Caco-2 (cell line): Measurements from ENCODE around the gene TBL1Y. TPM values are rescaled to one million over a fixed set of nuclear protein-coding genes. Genes with fewer than 3 reads are reported as not detected.
"Not testable (repeated sequence)": the region's sequence is repeated elsewhere in the genome, so short reads cannot be mapped to it uniquely, and the experiment has no call there.

Experiments
- BruUV-seq: library from RNA; stranded (reverse); fragments of 400-500 nt; replicated peaks from 2 replicates; lab custom pipeline; 2021; lab: Mats Ljungman, UMichigan
- CTCF ChIA-PET: fragments of 300-600 bp; sonication (Branson Sonifier 250); formaldehyde crosslinking; loops from one replicate; lab custom pipeline; 2022; ENCODE audit warnings: antibody characterized with exemption; lab: Charles Lee
- POLR2A ChIA-PET: fragments of 300-600 bp; sonication (Branson Sonifier 250); formaldehyde crosslinking; loops from one replicate; lab custom pipeline; 2022; ENCODE audit warnings: antibody characterized with exemption; lab: Charles Lee
- DNase-seq, 2 experiments: peaks; one replicate each; pipeline versions ENCODE4 v3.0.0 to v3.0.0-alpha.2; 2020 to 2022
- H3K27me3 ChIP-seq: replicated peaks from 2 replicates; pipeline ENCODE4 v1.6.0; 2011; ENCODE audit warnings: low read length; ENCODE audit not compliant: control insufficient read depth, insufficient read depth
- H3K36me3 ChIP-seq: 2 replicates; pipeline ENCODE4 v1.5.1; 2011; ENCODE audit warnings: low read length; ENCODE audit not compliant: control insufficient read depth, insufficient read depth
- H3K4me1 ChIP-seq: fragments of 250-450 bp; sonication (Bioruptor Pico); 2 replicates; pipeline ENCODE4 v1.5.1; 2020; ENCODE audit warnings: mild to moderate bottlenecking
- H3K4me3 ChIP-seq: 2 replicates; pipeline ENCODE4 v1.5.1; 2011; ENCODE audit warnings: low read depth, mild to moderate bottlenecking, control low read depth, low read length
- H3K9me3 ChIP-seq: fragments of 250-450 bp; sonication (Bioruptor Pico); 2 replicates; pipeline ENCODE4 v1.5.1; 2020; ENCODE audit warnings: mild to moderate bottlenecking, moderate library complexity
- H3K27ac Mint-ChIP-seq: one replicate; pipeline ENCODE4 v1.8.0; 2022; ENCODE audit warnings: mixed read lengths; ENCODE audit not compliant: unreplicated experiment
- H3K27me3 Mint-ChIP-seq: one replicate; pipeline ENCODE4 v1.8.0; 2022; ENCODE audit warnings: mixed read lengths; ENCODE audit not compliant: insufficient read depth, unreplicated experiment
- H3K36me3 Mint-ChIP-seq: one replicate; pipeline ENCODE4 v1.8.0; 2022; ENCODE audit warnings: mild to moderate bottlenecking, mixed read lengths; ENCODE audit not compliant: insufficient read depth, unreplicated experiment
- H3K4me1 Mint-ChIP-seq: one replicate; pipeline ENCODE4 v1.8.0; 2022; ENCODE audit warnings: low read depth, mixed read lengths; ENCODE audit not compliant: unreplicated experiment
- H3K4me3 Mint-ChIP-seq: one replicate; pipeline ENCODE4 v1.8.0; 2022; ENCODE audit warnings: mild to moderate bottlenecking, moderate library complexity, mixed read lengths; ENCODE audit not compliant: unreplicated experiment
- H3K9me3 Mint-ChIP-seq: one replicate; pipeline ENCODE4 v1.8.0; 2022; ENCODE audit warnings: mixed read lengths; ENCODE audit not compliant: unreplicated experiment
- CTCF ChIP-seq, 2 experiments: fragments of 200-600 bp in 1 of 2; IDR thresholded peaks; 1 replicate in 1 of 2; 2 replicates in 1 of 2; pipeline versions ENCODE4 v1.5.1 to v1.8.0; 2011 to 2022; ENCODE audit warnings: antibody characterized with exemption in 1 of 2, control low read depth in 1 of 2, inconsistent platforms in 1 of 2, low read depth in 1 of 2, low read length in 1 of 2, mild to moderate bottlenecking in 1 of 2, moderate library complexity in 1 of 2; ENCODE audit not compliant: insufficient read depth in 1 of 2, severe bottlenecking in 1 of 2, unreplicated experiment in 1 of 2
- intact Hi-C: fragments of 100-400 bp; cut with micrococcal nuclease; formaldehyde crosslinking; loops from one replicate; pipeline ENCODE4 v1.10.0; 2022; ENCODE audit not compliant: unreplicated experiment
- total RNA-seq: library from RNA; stranded (reverse); gene quantifications from 2 replicates; pipeline ENCODE4 v1.2.3, GENCODE V29; 2022

The TBL1Y gene
- total RNA-seq, 1 experiment from 2014 or later, result not detected

DNA sequence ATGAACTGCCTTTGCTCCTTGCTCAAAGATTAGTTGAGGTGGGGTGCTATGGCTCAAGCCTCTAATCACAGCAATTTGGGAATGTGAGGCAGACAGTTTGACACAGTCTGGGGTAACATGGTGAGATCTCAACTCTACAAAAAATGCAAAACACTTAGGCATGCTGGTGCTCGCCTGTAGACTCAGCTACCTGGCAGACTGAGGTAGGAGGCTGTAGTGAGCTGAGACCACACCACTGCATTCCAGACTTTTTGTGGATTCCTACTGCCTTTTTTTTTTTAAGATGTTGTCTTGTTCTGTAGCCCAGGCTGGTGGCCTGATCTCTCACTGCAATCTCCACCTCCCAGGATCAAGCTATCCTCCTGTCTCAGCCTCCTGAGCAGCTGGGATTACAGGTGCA, 2.9 kb upstream of the TBL1Y start:
- no TSS peak for BruUV-seq
- H3K36me3 Mint-ChIP-seq, result no peaks in the 10 kb centered on the region
- H3K9me3 Mint-ChIP-seq, result no peaks in the 10 kb centered on the region
- H3K4me1 Mint-ChIP-seq, result no peaks in the 10 kb centered on the region
- H3K27ac Mint-ChIP-seq, result no peak overlapping the region
- intact Hi-C loops, result no loop called here
- no peak overlapping the region for H3K4me3 Mint-ChIP-seq
- POLR2A ChIA-PET, result no interaction called here
- Histone ChIP-seq H3K9me3 (no peaks in the 10 kb centered on the region), H3K27me3 (no peaks in the 10 kb centered on the region), H3K4me3 (no peak overlapping the region), H3K4me1 (no peaks in the 10 kb centered on the region), H3K36me3 (no peaks in the 10 kb centered on the region)
- CTCF ChIA-PET, result no interaction called here
- no peaks in the 10 kb centered on the region for H3K27me3 Mint-ChIP-seq
- TF ChIP-seq CTCF (IDR thresholded peaks at IDR 0.05; ENCODE audit: insufficient read depth in 1 of 2, low read depth in 1 of 2, low read length in 1 of 2, severe bottlenecking in 1 of 2, unreplicated experiment in 1 of 2), result no peak
- DNase-seq, result no peak

- H3K36me3 ChIP-seq, H3K9me3 ChIP-seq, H3K27me3 ChIP-seq, POLR2A ChIA-PET, DNase-seq, H3K27ac Mint-ChIP-seq, BruUV-seq, CTCF ChIA-PET, H3K27me3 Mint-ChIP-seq, intact Hi-C loops, H3K36me3 Mint-ChIP-seq, H3K4me1 ChIP-seq, H3K9me3 Mint-ChIP-seq, H3K4me3 ChIP-seq, H3K4me1 Mint-ChIP-seq, H3K4me3 Mint-ChIP-seq: not testable (repeated sequence)
Observed at GRCh38 chrY:6908021-6908420, 2.5 kb upstream of the TBL1Y start.

GRCh38 chrY:6909118-6909521, 1.4 kb upstream of the TBL1Y start:
- Mint-ChIP-seq H3K27me3 (no peaks in the 10 kb centered on the region), H3K4me3 (no peak overlapping the region), H3K36me3 (no peaks in the 10 kb centered on the region), H3K4me1 (no peaks in the 10 kb centered on the region), H3K9me3 (no peaks in the 10 kb centered on the region), H3K27ac (no peak overlapping the region)
- Histone ChIP-seq H3K36me3 (no peaks in the 10 kb centered on the region), H3K9me3 (no peaks in the 10 kb centered on the region), H3K4me1 (no peaks in the 10 kb centered on the region), H3K27me3 (no peaks in the 10 kb centered on the region), H3K4me3 (no peak overlapping the region)
- POLR2A ChIA-PET, result no interaction called here
- BruUV-seq, result no TSS peak
- intact Hi-C loops, result no loop called here
- TF ChIP-seq CTCF (IDR thresholded peaks at IDR 0.05; ENCODE audit: insufficient read depth in 1 of 2, low read depth in 1 of 2, low read length in 1 of 2, severe bottlenecking in 1 of 2, unreplicated experiment in 1 of 2), result no peak
- CTCF ChIA-PET, result no interaction called here
- DNase-seq, result no peak

DNA sequence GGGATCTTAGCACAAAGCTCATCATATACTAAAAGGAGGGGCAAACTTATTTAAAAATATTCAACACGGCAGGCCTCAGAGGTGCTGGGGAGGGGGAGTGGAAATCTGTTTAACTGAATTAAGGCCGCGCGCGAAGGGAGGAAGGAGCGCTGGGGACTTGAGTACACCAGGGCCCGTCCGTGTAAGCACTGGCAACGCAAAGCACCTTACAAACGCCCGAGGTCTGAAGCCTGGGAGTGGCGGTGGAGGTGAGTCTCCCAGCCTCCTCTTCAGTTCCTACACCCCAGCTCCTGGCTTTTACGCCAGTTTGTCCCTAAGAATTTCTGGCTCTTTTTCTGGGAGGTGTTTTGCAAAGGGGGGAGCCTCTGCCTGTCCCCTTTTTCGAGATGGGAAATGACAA, 641 bp upstream of the TBL1Y start:
- POLR2A ChIA-PET, result no interaction called here

More for the DNA sequence above, 641 bp upstream of the TBL1Y start:
- CTCF ChIA-PET, result no interaction called here
- intact Hi-C loops, result no loop called here
- Histone ChIP-seq H3K9me3 (no peaks in the 10 kb centered on the region), H3K4me3 (no peak overlapping the region), H3K27me3 (no peaks in the 10 kb centered on the region), H3K4me1 (no peaks in the 10 kb centered on the region), H3K36me3 (no peaks in the 10 kb centered on the region)
- Mint-ChIP-seq H3K27ac (no peak overlapping the region), H3K9me3 (no peaks in the 10 kb centered on the region), H3K36me3 (no peaks in the 10 kb centered on the region), H3K27me3 (no peaks in the 10 kb centered on the region), H3K4me1 (no peaks in the 10 kb centered on the region), H3K4me3 (no peak overlapping the region)
- BruUV-seq, result no TSS peak
- DNase-seq, result no peak
- TF ChIP-seq CTCF (IDR thresholded peaks at IDR 0.05; ENCODE audit: insufficient read depth in 1 of 2, low read depth in 1 of 2, low read length in 1 of 2, severe bottlenecking in 1 of 2, unreplicated experiment in 1 of 2), result no peak
